ENCODE measurements around the gene ZEB2. TPM values are rescaled to one million over a fixed set of nuclear protein-coding genes. Genes with fewer than 3 reads are reported as not detected.

The ZEB2 gene
- total and polyA plus RNA-seq, 12 donors, result 29.0 to 226 (median 142) TPM

GRCh38 chr2:144469798-144470197, 50.1 kb downstream of the ZEB2 start:
- DNase-seq, result no peak
- Histone ChIP-seq H3K9me3 (replicated peaks in 1 of 3) (no peaks in the 10 kb centered on the region), H3K27me3 (no peaks in the 10 kb centered on the region), H3K4me3 (no peak overlapping the region), H3K27ac (peak overlapping the region in 4 of 5 donors; percentile 2 to 80 (median 64)), H3K36me3 (replicated peaks in 1 of 2) (peaks cover 0 to 3% of the 10 kb centered on the region in 2 donors), H3K4me1 (replicated peaks in 1 of 2) (peaks cover 29 to 42% of the 10 kb centered on the region in 2 donors)
- intact Hi-C loops (cut with DNase I), result loop anchor here in 1 of 2 donors (10.0 kb wide), 1 partner anchor 45 kb away; no protein-coding TSS in a partner anchor
- TF ChIP-seq POLR2A (IDR thresholded peaks at IDR 0.05) (no peak), CTCF (IDR thresholded peaks at IDR 0.05) (no peak)
- 31 to 54% (median 43%) methylated on average over 2 of the region's 2 CpGs for WGBS, 4 donors

DNA sequence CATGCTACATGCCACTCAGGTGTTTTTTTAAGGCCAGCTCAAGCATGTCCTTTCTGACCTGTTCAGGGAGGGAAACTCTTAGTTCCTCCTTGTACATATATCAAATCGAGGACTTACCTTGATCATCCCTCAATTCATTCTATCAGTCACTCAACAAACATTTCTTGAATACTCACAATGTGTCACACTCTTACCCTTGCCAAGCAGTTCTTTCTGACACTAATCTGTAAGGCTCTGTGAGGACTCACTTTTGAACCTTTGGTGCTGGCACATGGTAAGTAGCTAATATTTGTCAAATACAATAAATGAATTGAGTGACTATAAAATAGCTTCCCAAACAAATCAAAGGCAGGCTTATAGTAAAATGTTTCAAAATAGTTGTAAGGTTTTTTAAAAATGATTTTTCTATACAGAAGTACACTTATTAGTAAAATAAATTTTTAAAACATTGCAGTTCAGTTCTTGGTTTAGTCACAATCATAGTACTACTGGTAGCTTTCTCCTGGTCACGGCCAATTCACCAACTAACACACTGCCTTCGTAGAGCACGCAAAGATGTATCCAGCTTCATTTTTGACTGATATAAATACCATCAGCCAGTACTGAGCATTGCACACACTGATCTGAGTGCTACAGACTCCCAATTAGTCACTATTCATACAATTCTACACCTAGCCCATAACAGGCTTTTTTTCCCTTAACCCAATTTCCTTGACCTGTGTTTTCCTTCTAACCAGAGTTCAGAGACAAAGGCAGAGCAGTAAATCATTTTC, 50.9 kb downstream of the ZEB2 start:
- intact Hi-C loops (cut with DNase I), result loop anchor here in 1 of 2 donors (10.0 kb wide), 1 partner anchor 46 kb away; no protein-coding TSS in a partner anchor
- DNase-seq, result no peak
- WGBS, 4 donors, result 38 to 53% (median 41%) methylated on average over 4 of the region's 4 CpGs
- Histone ChIP-seq H3K4me1 (replicated peaks in 1 of 2) (peaks cover 29 to 37% of the 10 kb centered on the region in 2 donors), H3K36me3 (replicated peaks in 1 of 2) (no peaks in the 10 kb centered on the region), H3K27ac (peak overlapping the region in 3 of 5 donors; percentile 62 to 80 (median 67)), H3K9me3 (replicated peaks in 1 of 3) (no peaks in the 10 kb centered on the region), H3K4me3 (no peak overlapping the region), H3K27me3 (no peaks in the 10 kb centered on the region)
- TF ChIP-seq POLR2A (IDR thresholded peaks at IDR 0.05) (no peak), CTCF (IDR thresholded peaks at IDR 0.05) (no peak)

DNA sequence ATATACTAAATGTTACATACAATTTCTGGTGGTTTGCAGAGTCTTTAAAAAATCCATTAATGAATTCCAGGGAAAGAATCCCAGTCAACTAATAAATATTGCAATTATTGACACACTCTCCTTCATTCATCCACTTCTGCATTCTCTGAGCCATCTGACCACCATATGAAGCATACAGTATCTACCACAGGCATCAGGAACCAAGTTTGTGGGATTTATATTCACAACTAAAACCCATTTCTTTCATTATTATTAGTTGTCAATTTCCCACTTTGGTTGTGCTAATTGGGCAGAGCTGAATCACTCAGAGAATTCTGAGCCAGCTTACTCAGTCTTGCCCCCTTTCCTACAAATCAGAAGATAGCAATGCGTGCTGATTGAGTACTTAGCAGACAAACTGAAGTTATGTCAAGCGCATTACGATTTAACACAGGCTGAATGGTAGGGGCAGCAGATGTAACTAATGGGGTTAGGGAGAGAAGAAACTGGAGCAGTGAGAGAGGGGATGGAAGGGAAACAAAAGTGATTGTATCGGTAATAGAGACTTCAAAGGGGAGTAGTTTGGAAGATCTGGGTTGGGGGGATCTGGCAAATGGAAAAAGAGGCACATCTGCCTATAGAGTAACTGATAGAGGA, 52.3 kb downstream of the ZEB2 start:
- intact Hi-C loops (cut with DNase I), result loop anchor here in 1 of 2 donors (10.0 kb wide), 1 partner anchor 47 kb away; no protein-coding TSS in a partner anchor
- no peaks in the 10 kb centered on the region for H3K9me3 ChIP-seq (replicated peaks in 1 of 3)
- 85 to 90% (median 89%) methylated on average over 4 of the region's 4 CpGs for WGBS, 4 donors
- no peaks in the 10 kb centered on the region for H3K36me3 ChIP-seq (replicated peaks in 1 of 2)
- no peak overlapping the region for H3K27ac ChIP-seq
- H3K4me3 ChIP-seq, result no peak overlapping the region
- DNase-seq, result no peak
- peaks cover 29 to 46% of the 10 kb centered on the region in 2 donors for H3K4me1 ChIP-seq (replicated peaks in 1 of 2)
- no peak for TF ChIP-seq CTCF (IDR thresholded peaks at IDR 0.05)
- TF ChIP-seq POLR2A (IDR thresholded peaks at IDR 0.05), result no peak
- H3K27me3 ChIP-seq, result no peaks in the 10 kb centered on the region

GRCh38 chr2:144466637-144467036, 53.3 kb downstream of the ZEB2 start:
- Histone ChIP-seq H3K36me3 (replicated peaks in 1 of 2) (no peaks in the 10 kb centered on the region), H3K9me3 (replicated peaks in 1 of 3) (no peaks in the 10 kb centered on the region), H3K27me3 (no peaks in the 10 kb centered on the region), H3K27ac (no peak overlapping the region), H3K4me1 (replicated peaks in 1 of 2) (peaks cover 33 to 52% of the 10 kb centered on the region in 2 donors), H3K4me3 (no peak overlapping the region)
- TF ChIP-seq POLR2A (IDR thresholded peaks at IDR 0.05) (no peak), CTCF (IDR thresholded peaks at IDR 0.05) (no peak)
- WGBS, 4 donors, result 91 to 94% (median 91%) methylated on average over 10 of the region's 10 CpGs
- intact Hi-C loops (cut with DNase I), result loop anchor here in 1 of 2 donors (10.0 kb wide), 1 partner anchor 48 kb away; no protein-coding TSS in a partner anchor
- no peak for DNase-seq

All from adrenal gland (tissue), 12 donors.